HG02571 (cell line): ENCODE data around the gene BAIAP2.
"Not testable (repeated sequence)": the region's sequence is repeated elsewhere in the genome, so short reads cannot be mapped to it uniquely, and the experiment has no call there.

ENCODE experiments used
- ATAC-seq: cut with Tn5 transposase; IDR thresholded peaks from one replicate; pipeline ENCODE4 v1.9.1; 2021; ENCODE audit warnings: mild to moderate bottlenecking, moderate library complexity; ENCODE audit not compliant: unreplicated experiment

The BAIAP2 gene

DNA sequence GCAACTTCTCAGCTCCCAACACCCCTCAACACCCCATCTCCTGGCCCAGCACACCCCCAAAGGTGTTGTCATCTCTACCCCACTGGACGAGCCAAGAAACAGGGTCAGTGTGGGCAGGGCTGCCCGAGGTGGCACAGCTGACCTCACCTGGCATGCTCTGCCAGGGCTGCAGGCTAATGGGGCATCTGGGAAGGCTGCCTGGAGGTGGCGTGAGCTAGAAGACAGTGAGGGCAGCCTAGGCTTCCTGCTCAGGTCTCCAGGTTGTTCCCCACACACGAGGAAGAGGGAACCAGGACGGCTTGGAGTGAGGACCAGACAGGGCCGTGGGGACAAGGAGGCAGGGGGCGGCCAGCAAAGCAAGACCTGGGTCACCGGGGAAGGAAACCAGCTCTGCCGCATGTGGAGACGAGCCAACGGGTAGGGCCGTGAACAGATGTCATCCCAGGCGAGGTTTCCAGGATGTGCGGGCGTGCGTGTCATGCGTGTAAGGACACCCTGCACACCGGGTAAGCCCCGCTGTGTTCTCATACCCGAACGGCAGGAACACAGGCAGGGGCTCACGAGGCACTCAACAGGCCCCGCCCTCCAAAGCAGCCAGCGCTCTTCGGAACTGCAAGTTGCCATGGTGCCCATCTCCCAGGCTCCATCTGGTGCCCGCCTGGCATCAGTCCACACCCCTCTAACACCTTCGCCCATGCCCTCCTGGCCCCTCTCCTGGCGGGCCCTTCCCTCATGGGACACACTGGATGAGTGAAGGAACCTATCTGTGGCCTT is 100.7 kb downstream of the BAIAP2 start:
- no peak for ATAC-seq

DNA sequence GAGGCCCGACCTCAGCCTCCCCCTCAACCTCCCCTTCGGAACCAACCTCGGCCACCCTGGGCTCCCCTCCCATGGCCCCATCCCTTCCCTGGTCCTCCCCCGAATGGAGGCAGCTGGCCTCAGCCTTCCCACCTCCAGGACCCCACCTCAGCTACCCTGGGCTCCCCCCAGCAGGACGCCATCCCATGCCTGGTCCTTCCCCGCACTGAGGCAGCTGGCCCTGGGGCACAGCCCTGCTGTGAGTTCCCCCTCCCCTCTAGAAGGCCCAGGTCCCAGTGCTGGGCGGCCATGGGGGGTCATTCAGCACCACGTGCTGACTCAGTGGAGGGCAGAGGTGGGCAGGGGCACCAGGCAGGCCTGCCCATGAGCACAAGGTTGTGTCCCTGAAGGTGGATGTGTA is 101.4 kb downstream of the BAIAP2 start:
- no peak for ATAC-seq

GRCh38 chr17:81137248-81137647 is 102.3 kb downstream of the BAIAP2 start:
- ATAC-seq: no peak

GRCh38 chr17:81138083-81138482 is 103.1 kb downstream of the BAIAP2 start:
- no peak for ATAC-seq

GRCh38 chr17:81138500-81138899 is 103.5 kb downstream of the BAIAP2 start:
- ATAC-seq: no peak

DNA sequence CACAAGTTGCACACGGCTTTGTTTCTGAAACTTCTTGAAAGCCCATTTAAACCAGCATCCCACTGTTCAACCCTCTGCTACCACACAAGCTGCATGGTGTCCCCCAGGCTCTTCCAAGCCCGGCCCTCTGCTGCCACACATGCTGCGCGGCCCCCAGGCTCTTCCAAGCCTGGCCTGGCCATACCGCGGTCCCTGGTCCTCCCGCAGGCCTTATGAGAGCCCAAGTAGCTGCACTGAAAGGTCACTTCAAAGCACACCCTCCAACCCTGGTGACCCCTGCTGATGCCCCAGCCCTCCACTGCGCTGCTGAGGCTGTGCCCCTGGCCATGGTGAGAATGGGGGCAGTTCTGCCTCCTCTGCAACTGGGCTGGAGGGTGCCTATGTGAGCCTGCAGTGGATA is 104.5 kb downstream of the BAIAP2 start:
- ATAC-seq: no peak

DNA sequence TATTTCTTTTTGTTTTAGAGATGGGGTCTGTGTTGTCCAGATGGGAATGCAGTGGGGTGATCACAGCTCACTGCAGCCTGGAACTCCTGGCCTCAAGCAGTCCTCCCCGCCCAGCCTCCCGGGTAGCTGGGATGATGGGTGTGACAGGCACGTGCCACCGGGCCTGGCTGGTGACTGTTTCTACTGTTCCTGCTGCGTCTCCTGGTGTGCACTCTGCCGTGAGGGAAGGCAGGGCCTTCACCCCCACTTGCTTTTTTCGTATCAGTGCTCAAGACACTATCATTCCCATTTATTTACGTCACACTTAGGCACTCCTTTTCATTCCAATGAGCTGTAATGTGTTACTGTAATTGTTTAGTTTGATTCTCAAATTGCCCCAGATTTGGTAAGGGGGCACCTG is 105.1 kb downstream of the BAIAP2 start:
- no peak for ATAC-seq

DNA sequence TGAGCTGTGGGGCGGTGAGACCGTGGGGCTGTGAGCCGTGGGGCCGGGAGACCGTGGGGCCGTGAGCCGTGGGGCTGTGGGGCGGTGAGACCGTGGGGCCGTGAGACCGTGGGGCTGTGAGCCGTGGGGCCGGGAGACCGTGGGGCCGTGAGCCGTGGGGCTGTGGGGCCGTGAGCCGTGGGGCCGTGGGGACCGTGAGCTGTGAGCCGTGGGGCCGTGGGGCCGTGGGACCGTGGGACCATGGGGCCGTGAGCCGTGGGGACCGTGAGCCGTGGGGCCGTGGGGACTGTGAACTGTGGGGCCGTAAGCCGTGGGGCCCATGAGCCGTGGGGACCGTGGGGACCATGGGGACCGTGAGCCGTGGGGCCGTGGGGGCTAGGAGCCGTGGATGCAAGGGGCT is 105.7 kb downstream of the BAIAP2 start:
- ATAC-seq: no peak

DNA sequence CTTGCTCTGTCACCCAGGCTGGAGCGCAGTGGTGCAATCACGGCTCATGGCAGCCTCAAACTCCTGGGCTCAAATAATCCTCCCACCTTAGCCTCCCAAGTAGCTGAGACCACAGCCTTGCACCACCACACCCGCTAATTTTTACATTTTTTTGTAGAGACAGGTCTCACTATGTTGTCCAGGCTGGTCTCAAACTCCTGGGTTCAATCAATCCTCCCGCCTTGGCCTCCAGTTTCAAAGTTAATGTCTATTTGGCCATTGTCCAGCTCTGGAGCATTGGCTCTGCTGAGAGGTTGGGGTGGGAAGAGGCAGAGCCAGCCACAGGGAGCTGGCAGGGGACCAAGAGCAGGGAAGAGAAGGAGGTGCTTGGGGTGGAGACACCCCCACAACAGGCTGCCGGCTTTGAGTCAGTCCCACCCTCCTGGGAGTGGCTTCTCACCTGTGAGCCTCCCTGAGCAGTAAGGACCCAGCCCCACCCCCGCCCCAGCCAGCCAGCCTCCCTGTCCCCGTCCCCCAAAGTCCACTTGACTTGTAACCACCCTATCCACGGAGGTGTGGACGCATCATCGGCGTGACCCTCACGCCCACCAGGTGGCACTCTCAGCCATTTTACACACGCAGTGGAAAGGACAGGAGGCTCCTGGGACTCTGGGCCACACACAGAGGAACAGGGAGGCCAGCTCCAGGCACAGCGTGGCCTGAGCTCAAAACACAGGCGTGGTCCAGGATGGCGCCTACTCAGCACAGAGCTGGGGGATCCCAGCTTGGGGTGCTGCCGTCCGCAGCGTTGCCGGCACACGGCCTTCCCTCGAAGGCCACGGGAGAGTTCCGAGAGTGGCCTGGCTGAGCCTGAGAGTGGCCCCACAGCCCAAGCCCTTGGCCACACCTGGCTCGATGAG is 107.6 kb downstream of the BAIAP2 start:
- no peak for ATAC-seq

GRCh38 chr17:81143200-81143527 is 108.2 kb downstream of the BAIAP2 start:
- ATAC-seq: no peak

DNA sequence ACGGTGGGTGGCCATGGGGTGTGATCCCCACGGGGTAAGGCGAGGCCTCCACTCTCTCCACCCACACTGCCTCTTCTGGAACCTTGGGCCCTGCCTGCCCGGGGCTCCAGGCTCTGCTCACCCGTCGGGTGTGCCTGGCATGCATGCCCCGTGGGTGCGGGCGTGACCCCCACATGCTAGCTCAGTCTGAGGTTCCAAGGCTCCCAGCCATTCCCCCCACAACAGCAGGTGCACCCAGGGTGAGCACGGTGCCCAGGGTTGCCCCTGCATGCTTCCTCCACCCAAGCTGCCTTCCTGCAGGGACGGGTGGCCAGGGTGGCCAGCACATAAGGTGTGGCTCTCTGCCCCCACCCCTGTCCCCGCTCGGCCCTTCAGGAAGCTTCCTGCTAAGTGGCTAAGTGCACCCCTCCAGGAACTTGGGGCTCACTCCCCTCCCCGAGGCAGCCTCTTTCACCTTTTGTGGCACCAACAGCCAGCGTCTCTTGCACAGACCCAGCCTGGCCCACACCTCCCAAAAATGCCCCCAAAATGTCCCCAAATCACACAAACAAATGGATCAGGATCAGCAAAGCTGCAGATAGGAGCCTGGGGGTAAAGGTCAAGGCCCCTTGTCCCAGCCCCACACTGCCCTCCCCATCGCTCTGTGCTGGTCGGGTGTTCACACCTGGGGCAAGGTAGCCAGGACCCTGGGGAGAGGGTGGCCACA is 108.9 kb downstream of the BAIAP2 start:
- ATAC-seq: no peak

DNA sequence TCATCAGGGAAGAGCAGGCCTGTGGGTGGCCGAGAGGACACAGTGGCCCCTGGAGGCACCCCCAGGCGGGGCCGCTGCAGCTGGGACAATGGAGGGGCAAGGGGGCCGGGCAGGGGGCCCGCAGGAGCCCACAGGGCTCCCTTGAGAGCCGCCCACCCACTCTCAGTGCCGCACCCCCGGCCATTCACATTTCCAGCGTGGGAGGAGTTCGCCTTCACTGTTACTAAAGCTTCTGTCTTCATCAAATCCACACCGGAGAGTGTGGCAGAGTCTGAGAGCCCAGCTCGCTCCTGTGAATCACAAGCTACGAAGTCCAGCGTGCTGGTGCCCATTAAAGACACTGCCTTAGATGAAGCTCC is 109.5 kb downstream of the BAIAP2 start:
- no peak for ATAC-seq

DNA sequence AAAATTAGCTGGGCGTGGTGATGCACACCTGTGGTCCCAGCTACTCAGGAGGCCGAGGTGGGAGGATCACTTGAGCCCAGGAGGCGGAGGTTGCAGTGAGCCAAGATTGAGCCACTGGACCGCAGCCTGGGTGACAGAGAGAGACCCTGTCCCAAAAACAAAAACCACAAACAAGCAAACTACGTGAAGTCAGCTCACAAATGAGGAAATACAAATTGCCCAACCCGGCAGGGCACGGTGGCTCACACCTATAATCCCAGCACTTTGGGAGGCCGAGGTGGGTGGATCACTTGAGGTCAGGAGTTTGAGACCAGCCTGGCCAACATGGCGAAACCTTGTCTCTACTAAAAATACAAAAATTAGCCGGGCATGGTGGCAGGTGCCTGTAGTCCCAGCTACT is 111.3 kb downstream of the BAIAP2 start:
- not testable (repeated sequence) for ATAC-seq

DNA sequence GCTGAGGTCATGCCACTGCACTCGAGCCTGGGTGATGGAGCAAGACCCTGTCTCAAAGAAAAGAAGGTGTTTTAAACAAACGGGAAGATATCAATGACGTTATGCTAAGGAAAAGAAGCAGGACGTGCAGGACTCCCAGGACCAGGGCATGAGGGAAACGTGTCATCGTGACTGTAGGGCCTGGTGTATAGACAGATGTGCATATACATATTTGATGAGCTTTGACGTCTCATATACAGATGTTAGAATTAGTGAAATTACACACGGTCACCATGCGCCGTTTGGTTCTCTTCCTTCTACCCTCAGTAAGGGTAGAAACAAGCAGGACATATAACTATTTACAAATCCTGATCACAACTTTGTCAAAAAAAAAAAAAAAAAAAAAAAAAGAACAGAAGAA is 112.8 kb downstream of the BAIAP2 start:
- ATAC-seq: no peak

DNA sequence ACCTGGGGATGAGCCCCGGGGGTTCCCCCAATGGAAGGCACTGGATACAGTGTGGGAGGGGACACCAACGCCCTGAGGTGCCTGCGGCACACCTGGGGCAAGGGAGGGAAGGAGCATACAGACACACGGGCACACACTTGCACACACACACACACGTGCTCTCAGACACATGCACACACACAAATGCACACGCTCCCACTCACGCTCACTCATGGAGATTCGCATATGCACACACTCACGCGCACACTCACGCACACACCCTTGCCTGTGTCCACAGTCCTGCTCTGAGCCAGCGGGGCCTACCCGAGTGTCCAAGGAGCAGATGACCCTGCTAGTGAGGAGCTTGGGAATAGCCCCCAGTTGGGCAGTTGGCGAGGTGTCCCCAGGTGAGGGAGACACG is 113.6 kb downstream of the BAIAP2 start:
- no peak for ATAC-seq

- no peak for ATAC-seq
Observed at GRCh38 chr17:81148986-81149533, 114.1 kb downstream of the BAIAP2 start.

- no peak for ATAC-seq
Observed at GRCh38 chr17:81150377-81151077, 115.6 kb downstream of the BAIAP2 start.

DNA sequence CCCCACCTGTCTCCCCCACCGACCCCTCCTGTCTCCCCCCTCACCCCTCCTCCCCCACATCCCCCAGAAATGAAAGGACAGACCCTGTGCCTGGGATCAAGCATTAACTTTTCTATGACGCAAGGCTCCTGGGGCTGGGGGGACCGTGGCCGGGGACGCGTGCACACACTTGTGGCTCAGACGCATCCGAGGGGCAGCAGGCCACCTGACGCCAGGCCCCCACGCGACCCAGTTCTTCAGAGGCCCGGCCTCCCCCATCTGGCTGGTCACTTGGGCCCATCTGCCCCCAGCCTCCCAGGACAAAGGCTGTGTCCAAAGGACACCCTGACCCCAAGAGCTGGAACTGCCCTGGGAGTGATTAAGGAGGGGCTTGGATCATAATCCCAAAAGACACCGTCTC is 116.3 kb downstream of the BAIAP2 start:
- ATAC-seq: no peak

DNA sequence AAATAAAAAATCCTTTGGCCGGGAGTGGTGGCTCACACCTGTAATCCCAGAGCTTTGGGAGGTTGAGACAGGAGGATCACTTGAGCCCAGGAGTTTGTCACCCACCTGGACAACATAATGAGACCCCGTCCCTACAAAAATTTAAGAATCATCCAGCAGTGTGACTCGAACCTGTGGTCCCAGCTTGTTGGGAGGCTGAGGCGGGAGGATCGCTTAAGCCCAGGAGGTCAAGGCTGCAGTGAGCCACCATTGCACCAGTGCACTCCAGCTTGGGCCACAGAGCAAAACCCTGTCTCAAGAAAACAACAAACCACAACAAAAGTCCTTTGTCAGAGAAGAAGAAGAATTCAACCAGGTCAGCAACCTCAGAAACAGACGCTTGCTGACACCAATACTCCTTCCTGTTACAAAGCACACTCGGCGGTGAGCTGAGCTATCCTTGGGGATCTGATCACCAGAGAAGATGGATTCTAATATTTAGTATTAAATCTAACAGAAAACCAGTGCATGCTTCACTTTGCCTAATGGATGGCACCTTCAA is 117.4 kb downstream of the BAIAP2 start:
- no peak for ATAC-seq

DNA sequence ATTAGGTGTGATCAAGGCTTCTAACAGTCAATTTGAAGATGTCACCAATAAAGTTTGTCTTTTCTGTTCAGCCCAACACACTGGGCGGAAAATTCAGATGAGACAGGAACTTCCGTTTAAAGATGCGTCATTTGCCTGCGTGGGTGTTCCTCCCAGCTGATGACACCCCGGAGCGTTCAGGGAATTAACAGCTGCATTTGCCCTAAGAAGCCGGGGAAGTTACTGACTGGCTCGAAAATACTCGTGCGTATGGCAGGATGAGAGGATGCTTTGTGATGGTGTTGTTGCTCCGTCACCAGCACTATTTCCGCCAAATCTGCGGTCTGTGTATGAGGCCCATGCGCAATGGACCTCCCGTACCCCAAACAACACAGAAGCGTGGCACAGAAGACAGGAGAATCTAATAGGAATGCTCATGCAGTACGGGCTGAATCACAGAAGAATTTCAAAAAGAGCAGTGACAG is 118.4 kb downstream of the BAIAP2 start:
- ATAC-seq: no peak
